GM12891 (cell line): ENCODE results near the gene SCFD2.

Experiments used
- DNase-seq: peaks from one replicate; pipeline ENCODE4 v3.0.0; 2011; ENCODE audit warnings: low spot score; ENCODE audit not compliant: insufficient read length
- FAIRE-seq: peaks from 2 replicates; lab custom pipeline; 2011; peaks lifted over from hg19 to GRCh38; lab: Jason Lieb, UNC
- PAX5 ChIP-seq: IDR thresholded peaks from 2 replicates; pipeline ENCODE4 v1.6.1; 2011; ENCODE audit warnings: low read length, moderate library complexity, mild to moderate bottlenecking; ENCODE audit not compliant: insufficient read depth, severe bottlenecking
- POLR2A ChIP-seq: IDR thresholded peaks from 2 replicates; pipeline ENCODE4 v1.6.1; 2011; ENCODE audit warnings: low read depth, low read length, control low read depth
- POLR2AphosphoS5 ChIP-seq: IDR thresholded peaks from 2 replicates; pipeline ENCODE4 v1.6.1; 2011; ENCODE audit warnings: low read depth, low read length, control low read depth
- POU2F2 ChIP-seq: IDR thresholded peaks from 2 replicates; pipeline ENCODE4 v1.6.1; 2011; ENCODE audit warnings: low read depth, mild to moderate bottlenecking, control low read depth, low read length, moderate library complexity
- SPI1 ChIP-seq: IDR thresholded peaks from 2 replicates; pipeline ENCODE4 v1.6.1; 2011; ENCODE audit warnings: low read depth, low read length, control low read depth
- TAF1 ChIP-seq: IDR thresholded peaks from 2 replicates; pipeline ENCODE4 v1.6.1; 2011; ENCODE audit warnings: low read depth, low read length, control low read depth

The SCFD2 gene

DNA sequence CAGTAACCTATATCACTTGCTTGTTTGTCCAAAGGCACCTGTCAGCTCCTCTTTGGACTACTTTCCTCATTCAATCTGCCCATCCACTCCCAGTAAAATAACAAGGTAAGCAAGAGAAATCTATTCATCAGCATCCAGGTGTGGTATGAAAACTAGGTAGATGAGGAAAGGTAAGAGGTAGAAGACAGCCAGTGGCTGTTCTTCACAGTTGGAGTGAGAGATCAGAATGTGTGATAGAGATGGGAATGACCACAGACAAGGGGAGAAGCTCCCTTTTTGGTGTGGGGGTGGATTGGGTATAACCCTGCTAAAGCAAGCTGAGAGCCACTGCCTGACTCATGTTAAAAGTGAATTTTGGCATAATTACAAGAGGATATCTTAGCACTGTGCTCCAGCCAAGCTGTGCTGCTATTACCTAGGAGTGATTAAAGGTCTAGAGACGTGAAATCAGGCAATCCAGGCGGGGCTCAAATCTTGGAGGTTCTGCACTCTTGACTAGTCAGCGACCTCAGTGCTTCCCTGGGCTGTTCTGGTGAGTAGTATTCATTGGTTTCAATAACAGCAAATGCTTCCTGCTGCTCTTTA lies 531.8 kb downstream of the SCFD2 start:
- no peak for TF ChIP-seq POLR2A
- no peak for TF ChIP-seq POU2F2
- TF ChIP-seq TAF1: no peak
- TF ChIP-seq SPI1: no peak
- TF ChIP-seq PAX5: no peak
- no peak for TF ChIP-seq POLR2AphosphoS5
- DNase-seq (no peak), FAIRE-seq (no peak)

DNA sequence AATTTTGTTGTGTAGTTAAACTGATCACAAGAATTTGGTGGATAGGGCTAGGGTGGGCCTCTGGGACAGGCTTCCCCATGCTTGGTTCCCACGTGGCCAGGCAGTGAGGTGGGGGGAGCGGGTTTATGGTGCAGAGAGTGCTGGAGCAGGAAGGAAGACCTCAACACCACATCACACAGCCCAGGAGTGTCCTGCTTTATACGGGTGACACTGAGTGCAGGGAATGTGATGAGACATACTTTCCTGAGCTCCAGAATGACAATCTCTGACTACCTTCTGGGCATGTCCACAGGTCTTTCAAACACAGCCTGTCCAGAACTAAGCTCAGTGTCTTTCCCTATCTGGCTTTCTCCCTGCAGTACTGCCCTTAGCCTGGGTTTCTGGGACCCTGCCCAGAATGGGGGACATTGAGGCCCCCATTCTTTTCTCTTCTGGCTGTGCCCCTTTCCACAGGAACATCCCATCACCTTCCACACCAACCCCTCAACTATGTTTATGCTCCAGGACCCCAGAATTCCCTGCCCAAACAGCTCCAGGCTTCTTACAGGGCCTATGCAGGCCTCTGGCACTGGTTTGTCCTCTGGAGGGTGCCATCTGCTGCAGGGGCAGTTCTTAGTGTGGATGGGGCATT lies 540.3 kb downstream of the SCFD2 start:
- FAIRE-seq: no peak
- no peak for DNase-seq
- TF ChIP-seq SPI1 (no peak), POU2F2 (no peak), TAF1 (no peak), PAX5 (no peak), POLR2A (no peak), POLR2AphosphoS5 (no peak)

GRCh38 chr4:52824603-52825459 lies 541.0 kb downstream of the SCFD2 start:
- DNase-seq (no peak), FAIRE-seq (no peak)
- no peak for TF ChIP-seq POLR2A
- no peak for TF ChIP-seq POU2F2
- TF ChIP-seq TAF1: no peak
- no peak for TF ChIP-seq SPI1
- TF ChIP-seq POLR2AphosphoS5: no peak
- no peak for TF ChIP-seq PAX5

DNA sequence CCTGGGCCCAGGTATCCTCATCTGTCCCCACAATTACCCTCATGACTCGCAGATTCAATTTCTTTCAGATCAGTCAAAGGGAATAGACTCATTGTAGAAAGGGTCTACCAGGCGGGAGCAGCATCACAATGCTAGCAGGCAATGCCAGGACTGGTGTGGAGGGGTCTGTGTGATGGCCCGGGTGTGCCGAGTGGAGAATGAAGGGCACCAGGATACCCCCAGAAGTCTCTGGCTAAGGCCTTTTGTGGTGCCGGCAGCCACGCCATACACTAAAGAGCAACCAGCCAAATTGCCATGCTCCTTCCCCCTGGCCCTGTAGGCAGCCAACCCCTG lies 541.6 kb downstream of the SCFD2 start:
- no peak for DNase-seq
- FAIRE-seq: no peak
- TF ChIP-seq POLR2AphosphoS5 (no peak), POLR2A (no peak), SPI1 (no peak), TAF1 (no peak), POU2F2 (no peak), PAX5 (no peak)

- DNase-seq (no peak), FAIRE-seq (no peak)
- TF ChIP-seq POLR2AphosphoS5 (no peak), SPI1 (no peak), TAF1 (no peak), POU2F2 (no peak), PAX5 (no peak), POLR2A (no peak)
Measured at GRCh38 chr4:52823702-52824092, 542.2 kb downstream of the SCFD2 start.
